ENCODE measurements around the gene PPIL1.
A peak's percentile ranks its signal among the peaks of the same experiment; 100 is the strongest.

The PPIL1 gene

GRCh38 chr6:36852481-36853147, 22.0 kb downstream of the PPIL1 start:
- DNase-seq, result no peak

- DNase-seq, result no peak
These were observed 23.0 kb downstream of the PPIL1 start for GRCh38 chr6:36851626-36852025.

- DNase-seq, result peak; percentile 77
These were observed 23.4 kb downstream of the PPIL1 start for GRCh38 chr6:36851149-36851614.

- DNase-seq, result no peak
These were observed 24.6 kb downstream of the PPIL1 start for GRCh38 chr6:36850021-36850420.

GRCh38 chr6:36848658-36849441, 25.8 kb downstream of the PPIL1 start:
- DNase-seq, result peak; percentile 59

GRCh38 chr6:36847991-36848390, 26.6 kb downstream of the PPIL1 start:
- peak; percentile 13 for DNase-seq

- DNase-seq, result no peak
These were observed 27.5 kb downstream of the PPIL1 start for GRCh38 chr6:36847152-36847551.

GRCh38 chr6:36845233-36845632, 29.4 kb downstream of the PPIL1 start:
- DNase-seq, result no peak

GRCh38 chr6:36844232-36845170, 30.1 kb downstream of the PPIL1 start:
- no peak for DNase-seq

- DNase-seq, result no peak
These were observed 31.4 kb downstream of the PPIL1 start for GRCh38 chr6:36843170-36843569.

- no peak for DNase-seq
These were observed 32.8 kb downstream of the PPIL1 start for GRCh38 chr6:36841756-36842155.

- DNase-seq, result peak; percentile 56
These were observed 33.9 kb downstream of the PPIL1 start for GRCh38 chr6:36840432-36841403.

- DNase-seq, result peak; percentile 72
These were observed 34.7 kb downstream of the PPIL1 start for GRCh38 chr6:36839749-36840431.

- DNase-seq, result peak; percentile 69
These were observed 35.5 kb downstream of the PPIL1 start, which contains the start of gene CPNE5 for GRCh38 chr6:36838896-36839748. CPNE5 (minus strand) TSS chr6:36839444; CDS start chr6:36839377, 67 bp downstream.

GRCh38 chr6:36837686-36838085, 36.9 kb downstream of the PPIL1 start:
- DNase-seq, result no peak

GRCh38 chr6:36837022-36837339, 37.6 kb downstream of the PPIL1 start:
- no peak for DNase-seq

- DNase-seq, result no peak
These were observed 38.2 kb downstream of the PPIL1 start for GRCh38 chr6:36836111-36837021.

- peak; percentile 77 for DNase-seq
These were observed 39.8 kb downstream of the PPIL1 start for GRCh38 chr6:36834576-36835341.

All from right hindlimb (tissue), 1 donor.